ENCODE data around the gene PDK1.

PDK1 gene

DNA sequence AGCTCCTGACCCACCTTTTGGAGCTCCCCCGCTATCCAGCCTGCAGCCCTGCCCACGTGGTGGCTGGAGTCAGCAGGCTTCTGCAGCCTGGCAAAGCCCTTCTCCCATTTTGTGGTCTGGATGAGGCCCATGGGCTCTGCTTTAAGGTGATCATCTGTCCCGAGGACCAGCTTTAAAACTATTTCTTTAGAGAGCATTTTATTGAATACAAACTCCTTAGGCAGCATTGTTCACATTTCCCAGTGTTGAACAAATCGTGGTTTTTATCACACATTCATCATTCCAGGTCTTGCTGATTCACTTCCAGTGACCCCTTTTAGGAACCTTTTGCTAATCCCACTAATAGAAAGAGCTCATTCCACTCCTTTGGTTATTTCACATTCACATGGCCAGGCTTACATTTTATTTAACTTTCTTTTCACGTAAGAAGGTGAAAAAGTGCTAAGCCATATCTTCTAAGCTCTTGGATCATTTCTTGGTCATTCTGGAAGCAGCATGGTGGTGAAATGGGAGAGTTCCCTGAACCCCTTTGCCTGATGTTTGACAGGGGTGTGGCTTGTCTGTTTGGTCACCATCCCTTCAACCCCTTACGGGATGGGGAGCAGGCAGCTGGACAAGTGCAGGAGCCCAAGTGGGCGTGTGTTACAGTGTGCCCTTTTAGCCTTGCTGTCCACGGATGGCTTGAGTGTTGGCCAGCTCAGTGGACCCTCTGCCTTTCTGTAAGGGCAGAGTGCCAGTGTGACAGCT is 99.4 kb downstream of the PDK1 start:
- no peak for DNase-seq

DNA sequence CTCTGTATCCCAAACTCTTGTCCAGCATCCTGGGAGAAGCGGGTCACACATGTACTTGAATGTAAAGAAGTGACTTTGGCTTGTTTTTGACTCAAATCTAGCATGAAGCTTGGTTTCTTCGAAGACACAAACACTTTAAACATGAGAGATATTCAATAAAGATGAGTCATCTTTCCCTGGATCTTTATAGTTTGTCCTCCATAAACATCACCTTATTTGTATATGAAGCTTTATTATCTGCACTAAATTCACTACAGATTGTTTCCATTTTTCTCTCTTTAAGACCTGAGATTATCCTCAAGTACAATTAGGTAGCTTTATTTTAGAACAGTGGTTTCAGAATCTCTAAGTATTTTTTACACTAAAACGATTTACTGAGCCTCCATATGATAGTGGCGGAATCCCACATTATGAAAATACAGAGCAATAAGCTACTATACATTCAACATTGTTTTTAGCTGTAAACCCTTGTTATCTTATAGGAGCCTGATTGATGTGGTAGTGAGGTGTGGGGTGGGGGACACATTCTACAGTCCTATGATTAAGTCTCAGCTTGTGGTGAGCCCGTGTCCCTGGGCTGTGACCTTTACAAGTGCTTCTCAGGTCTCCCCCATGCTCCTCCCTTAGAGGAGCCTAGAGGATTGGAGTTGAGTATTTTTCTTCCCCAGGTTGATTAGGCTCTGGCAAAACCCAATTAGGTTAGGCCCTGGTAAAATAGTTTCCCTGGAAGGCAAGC is 100.1 kb downstream of the PDK1 start:
- no peak for DNase-seq

All from activated CD4-positive, CD25-positive, alpha-beta regulatory T cell (primary cell).